C4-2B (cell line): ENCODE data around the gene B9D1.

Experiments
- CTCF ChIP-seq: fragments of 450-650 bp; conservative IDR thresholded peaks from 2 replicates; pipeline ENCODE4 v1.5.1; 2017; ENCODE audit warnings: mild to moderate bottlenecking
- ZFX ChIP-seq: fragments of 450-650 bp; IDR thresholded peaks from 2 replicates; pipeline ENCODE4 v1.6.1; 2017

GRCh38 chr17:19330271-19330670 is 32.3 kb downstream of the B9D1 start:
- TF ChIP-seq CTCF = no peak
- TF ChIP-seq ZFX = no peak
